ENCODE results near the gene PDX1. TPM values are rescaled to one million over a fixed set of nuclear protein-coding genes. Genes with fewer than 3 reads are reported as not detected.

Gene PDX1
- total RNA-seq, 1 experiment from 2014 or later, result not detected

- ChIA-PET POLR2A (interaction anchor here (0.6 to 1.1 kb wide), 2 partner anchors 22 to 25 kb away, joined by 3 to 5 read pairs; no protein-coding TSS in a partner anchor), CTCF (interaction anchor here (0.6 to 4.1 kb wide), 55 partner anchors 9 to 591 kb away, joined by 3 to 211 read pairs (median 6); partner anchors contain the start of genes CDX2, LNX2, PDX1 and URAD)
- Mint-ChIP-seq H3K27ac (no peak overlapping the region), H3K9me3 (peaks cover 8% of the 10 kb centered on the region), H3K4me3 (peak overlapping the region; percentile 63), H3K27me3 (ENCODE audit: low read depth) (peaks cover 98% of the 10 kb centered on the region), H3K36me3 (no peaks in the 10 kb centered on the region), H3K4me1 (peaks cover 6% of the 10 kb centered on the region)
- no peak for TF ChIP-seq NR2C2 (CRISPR knock-in tag; IDR thresholded peaks at IDR 0.05)
- TF ChIP-seq ZNF512 (CRISPR knock-in tag; IDR thresholded peaks at IDR 0.05; ENCODE audit: borderline replicate concordance), result no peak
- TF ChIP-seq E2F5 (CRISPR knock-in tag; IDR thresholded peaks at IDR 0.05), result no peak
- no peak for TF ChIP-seq GTF2I (CRISPR knock-in tag; conservative IDR thresholded peaks at IDR 0.05)
- no peak for TF ChIP-seq CDX4 (CRISPR knock-in tag; IDR thresholded peaks at IDR 0.05; ENCODE audit: borderline replicate concordance)
- TF ChIP-seq TEAD4 (CRISPR knock-in tag; IDR thresholded peaks at IDR 0.05), result no peak
- no peak for TF ChIP-seq STAT6 (CRISPR knock-in tag; conservative IDR thresholded peaks at IDR 0.05; ENCODE audit: low read depth)
- TF ChIP-seq SMAD3 (CRISPR knock-in tag; IDR thresholded peaks at IDR 0.05; ENCODE audit: borderline replicate concordance), result no peak
- no peak for TF ChIP-seq ZNF263 (CRISPR knock-in tag; IDR thresholded peaks at IDR 0.05; ENCODE audit: low read depth)
- TF ChIP-seq CREM (CRISPR knock-in tag; IDR thresholded peaks at IDR 0.05), result no peak
- no peak for TF ChIP-seq JUN (CRISPR knock-in tag; IDR thresholded peaks at IDR 0.05)
- TF ChIP-seq MXD4 (CRISPR knock-in tag; IDR thresholded peaks at IDR 0.05; ENCODE audit: borderline replicate concordance), result no peak
- no peak for TF ChIP-seq ELF4 (CRISPR knock-in tag; IDR thresholded peaks at IDR 0.05; ENCODE audit: low read depth)
- no peak for TF ChIP-seq ARID4B (CRISPR knock-in tag; IDR thresholded peaks at IDR 0.05; ENCODE audit: borderline replicate concordance)
- TF ChIP-seq ATF3 (CRISPR knock-in tag; conservative IDR thresholded peaks at IDR 0.05), result no peak
- no peak for TF ChIP-seq PRRX2 (CRISPR knock-in tag; IDR thresholded peaks at IDR 0.05)
- no peak for TF ChIP-seq PRDM15 (CRISPR knock-in tag; IDR thresholded peaks at IDR 0.05)
- TF ChIP-seq CBFB (CRISPR knock-in tag; IDR thresholded peaks at IDR 0.05; ENCODE audit: low read depth), result no peak
- no peak for TF ChIP-seq MAX (CRISPR knock-in tag; IDR thresholded peaks at IDR 0.05)
- no peak for ATAC-seq
- peak; percentile 40 for DNase-seq (ENCODE audit: low spot score)
Measured at GRCh38 chr13:27952876-27953675, 33.3 kb downstream of the PDX1 start.

Measured in WTC11 (cell line).